GM18511 (cell line): Measurements from ENCODE around the gene ABCB6.

Experiments
- ATAC-seq: cut with Tn5 transposase; IDR thresholded peaks from one replicate; pipeline ENCODE4 v1.9.1; 2021; ENCODE audit warnings: mild to moderate bottlenecking, moderate library complexity; ENCODE audit not compliant: unreplicated experiment

Gene ABCB6

DNA sequence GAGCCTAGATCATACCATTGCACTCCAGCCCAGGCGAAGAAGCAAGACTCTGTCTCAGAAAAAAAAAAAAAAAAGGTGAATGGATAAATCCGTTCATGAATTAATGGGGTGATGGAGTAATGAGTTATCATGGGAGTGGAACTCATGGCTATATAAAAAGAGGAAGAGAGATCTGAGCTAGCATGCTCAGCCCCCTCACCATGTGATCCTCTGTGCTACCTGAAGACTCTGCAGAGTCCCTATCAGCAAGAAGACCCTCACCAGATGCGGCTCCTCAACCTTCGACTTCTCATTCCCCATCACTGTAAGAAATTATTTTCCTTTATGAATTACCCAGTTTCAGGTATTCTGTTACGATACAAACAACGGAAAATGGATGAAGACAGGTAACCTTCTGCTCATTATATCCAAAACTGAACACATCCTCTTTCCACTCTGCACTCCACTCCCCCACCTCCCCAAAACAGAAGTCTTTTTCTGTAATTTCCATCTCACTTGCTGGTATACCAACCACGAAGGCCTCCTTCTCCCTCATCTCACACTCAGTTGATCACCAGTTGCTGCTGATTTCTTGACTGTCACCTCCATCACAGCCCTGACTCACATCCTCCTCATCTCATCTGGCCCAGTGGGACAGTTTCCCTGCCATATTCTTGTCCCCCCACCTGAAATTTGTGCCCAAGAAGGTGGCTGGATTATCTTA lies 31.9 kb downstream of the ABCB6 start:
- ATAC-seq, result no peak

DNA sequence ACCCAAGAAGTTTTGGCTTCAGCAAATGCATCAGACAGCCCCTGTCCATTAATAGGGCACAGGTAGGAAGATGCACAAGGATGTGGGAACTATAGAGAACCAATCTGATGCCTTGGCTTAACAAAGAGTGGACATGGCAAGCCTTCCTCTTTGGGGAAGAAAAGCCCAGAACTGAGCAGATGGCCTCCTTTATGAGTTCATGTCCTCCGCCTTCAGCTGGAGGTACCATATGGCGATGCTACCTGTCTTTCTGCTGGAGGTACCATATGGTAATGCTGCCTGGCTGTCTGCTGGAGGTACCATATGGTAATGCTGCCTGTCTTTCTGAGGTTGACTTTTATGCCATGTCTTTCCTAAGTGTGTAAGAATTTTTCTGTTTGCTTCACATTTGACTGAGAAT lies 34.6 kb downstream of the ABCB6 start:
- ATAC-seq, result no peak

DNA sequence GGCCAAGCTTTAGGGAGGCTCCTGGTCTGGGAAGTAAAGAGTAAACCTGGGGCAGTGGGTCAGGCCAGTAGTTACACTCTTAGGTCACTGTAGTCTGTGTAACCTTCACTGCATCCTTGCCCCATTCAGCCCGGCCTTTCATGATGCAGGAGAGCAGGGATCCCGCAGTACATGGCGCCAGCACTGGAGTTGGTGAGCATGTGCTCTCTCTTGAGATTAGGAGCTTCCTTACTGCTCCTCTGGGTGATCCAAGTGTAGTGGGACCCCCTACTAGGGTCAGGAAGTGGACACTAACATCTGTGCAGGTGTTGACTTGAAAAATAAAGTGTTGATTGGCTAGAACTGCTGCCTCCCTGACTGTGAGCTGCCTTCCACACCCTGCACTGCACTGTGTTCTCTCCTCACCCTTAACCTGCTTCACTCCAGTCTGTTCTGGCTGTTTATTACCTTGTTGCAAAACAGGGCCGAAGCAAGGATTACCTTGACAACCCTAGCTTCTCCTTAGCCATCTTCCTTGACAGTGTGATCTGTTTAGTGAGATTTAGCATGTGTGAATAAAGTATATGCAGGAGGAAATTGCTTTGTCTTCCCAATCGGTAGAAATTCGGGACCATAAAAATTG lies 35.5 kb downstream of the ABCB6 start:
- no peak for ATAC-seq

DNA sequence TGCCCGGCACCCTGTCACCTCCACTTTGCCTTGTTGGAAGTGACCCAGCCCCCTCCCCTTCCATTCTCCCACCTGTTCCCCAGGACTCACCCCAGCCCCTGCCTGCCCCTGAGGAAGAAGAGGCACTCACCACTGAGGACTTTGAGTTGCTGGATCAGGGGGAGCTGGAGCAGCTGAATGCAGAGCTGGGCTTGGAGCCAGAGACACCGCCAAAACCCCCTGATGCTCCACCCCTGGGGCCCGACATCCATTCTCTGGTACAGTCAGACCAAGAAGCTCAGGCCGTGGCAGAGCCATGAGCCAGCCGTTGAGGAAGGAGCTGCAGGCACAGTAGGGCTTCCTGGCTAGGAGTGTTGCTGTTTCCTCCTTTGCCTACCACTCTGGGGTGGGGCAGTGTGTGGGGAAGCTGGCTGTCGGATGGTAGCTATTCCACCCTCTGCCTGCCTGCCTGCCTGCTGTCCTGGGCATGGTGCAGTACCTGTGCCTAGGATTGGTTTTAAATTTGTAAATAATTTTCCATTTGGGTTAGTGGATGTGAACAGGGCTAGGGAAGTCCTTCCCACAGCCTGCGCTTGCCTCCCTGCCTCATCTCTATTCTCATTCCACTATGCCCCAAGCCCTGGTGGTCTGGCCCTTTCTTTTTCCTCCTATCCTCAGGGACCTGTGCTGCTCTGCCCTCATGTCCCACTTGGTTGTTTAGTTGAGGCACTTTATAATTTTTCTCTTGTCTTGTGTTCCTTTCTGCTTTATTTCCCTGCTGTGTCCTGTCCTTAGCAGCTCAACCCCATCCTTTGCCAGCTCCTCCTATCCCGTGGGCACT lies 36.2 kb downstream of the ABCB6 start:
- ATAC-seq, result no peak

DNA sequence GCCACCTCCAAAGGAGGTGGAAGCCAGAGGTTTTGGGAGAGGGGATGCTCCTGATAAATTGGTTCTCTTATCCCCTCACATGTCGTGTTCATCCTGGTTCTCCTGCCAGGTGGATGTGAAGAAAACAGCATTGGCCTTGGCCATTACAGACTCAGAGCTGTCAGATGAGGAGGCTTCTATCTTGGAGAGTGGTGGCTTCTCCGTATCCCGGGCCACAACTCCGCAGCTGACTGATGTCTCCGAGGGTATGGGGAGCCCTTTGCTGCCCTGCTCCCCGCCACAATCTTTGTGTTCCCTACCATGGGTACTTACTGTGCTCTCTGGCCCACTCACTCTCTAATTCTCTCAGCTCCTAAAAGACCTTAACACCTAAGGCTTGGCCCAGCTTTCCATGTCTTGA lies 37.2 kb downstream of the ABCB6 start:
- no peak for ATAC-seq

DNA sequence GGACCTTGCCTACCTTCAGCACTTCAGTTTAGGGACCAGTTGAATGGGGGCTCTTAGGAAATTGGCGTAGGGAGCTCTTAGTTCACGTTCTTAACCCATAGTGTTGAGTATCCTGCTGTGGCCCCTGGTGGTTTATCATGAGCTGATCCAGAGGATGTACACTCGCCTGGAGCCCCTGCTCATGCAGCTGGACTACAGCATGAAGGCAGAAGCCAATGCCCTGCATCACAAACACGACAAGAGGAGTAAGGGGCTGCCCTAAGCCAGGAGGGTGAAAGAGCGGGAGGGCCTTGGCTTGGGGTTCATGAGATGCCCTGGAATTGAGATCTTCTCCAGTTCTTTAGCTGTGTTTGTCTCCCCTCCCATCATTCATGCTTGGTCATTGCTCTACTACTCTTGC lies 37.8 kb downstream of the ABCB6 start:
- ATAC-seq, result no peak

DNA sequence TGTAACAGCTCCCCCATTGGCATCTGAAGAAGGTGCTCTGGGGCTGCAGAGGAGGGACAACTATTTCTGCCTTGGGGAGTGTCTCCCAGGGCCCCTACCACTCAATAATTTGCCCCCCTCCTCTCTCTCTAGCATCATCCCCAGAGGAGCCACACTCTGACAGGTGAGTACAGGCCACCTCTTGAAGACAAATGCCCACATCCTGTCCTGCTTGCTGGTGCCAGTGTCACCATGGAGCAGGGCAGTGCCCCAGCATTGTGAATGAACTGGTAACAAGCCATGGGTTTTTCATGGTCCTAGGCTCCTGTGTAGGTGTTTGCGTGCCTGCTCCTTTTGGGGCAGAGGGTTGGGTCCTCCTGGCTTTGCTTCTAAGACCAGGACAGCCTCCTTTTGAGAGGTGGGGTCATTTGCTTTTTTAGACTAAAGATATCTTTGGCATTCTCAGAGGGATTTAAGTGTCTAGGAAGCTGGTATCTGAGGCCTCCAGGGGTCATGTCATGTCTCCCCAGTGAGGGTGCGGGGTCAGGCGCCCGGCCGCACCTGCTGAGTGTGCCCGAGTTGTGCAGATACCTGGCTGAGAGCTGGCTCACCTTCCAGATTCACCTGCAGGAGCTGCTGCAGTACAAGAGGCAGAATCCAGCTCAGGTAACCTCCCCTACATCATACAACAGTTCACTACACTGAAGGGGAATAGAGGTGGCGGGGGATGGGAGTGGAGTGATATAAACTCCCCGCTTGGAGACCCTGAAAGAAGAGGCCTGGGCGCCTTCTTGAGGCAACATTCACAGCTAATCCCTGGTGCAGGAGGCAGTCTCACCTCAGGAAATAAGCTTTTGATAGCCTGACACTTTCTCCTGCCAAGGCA lies 38.9 kb downstream of the ABCB6 start:
- ATAC-seq, result no peak

DNA sequence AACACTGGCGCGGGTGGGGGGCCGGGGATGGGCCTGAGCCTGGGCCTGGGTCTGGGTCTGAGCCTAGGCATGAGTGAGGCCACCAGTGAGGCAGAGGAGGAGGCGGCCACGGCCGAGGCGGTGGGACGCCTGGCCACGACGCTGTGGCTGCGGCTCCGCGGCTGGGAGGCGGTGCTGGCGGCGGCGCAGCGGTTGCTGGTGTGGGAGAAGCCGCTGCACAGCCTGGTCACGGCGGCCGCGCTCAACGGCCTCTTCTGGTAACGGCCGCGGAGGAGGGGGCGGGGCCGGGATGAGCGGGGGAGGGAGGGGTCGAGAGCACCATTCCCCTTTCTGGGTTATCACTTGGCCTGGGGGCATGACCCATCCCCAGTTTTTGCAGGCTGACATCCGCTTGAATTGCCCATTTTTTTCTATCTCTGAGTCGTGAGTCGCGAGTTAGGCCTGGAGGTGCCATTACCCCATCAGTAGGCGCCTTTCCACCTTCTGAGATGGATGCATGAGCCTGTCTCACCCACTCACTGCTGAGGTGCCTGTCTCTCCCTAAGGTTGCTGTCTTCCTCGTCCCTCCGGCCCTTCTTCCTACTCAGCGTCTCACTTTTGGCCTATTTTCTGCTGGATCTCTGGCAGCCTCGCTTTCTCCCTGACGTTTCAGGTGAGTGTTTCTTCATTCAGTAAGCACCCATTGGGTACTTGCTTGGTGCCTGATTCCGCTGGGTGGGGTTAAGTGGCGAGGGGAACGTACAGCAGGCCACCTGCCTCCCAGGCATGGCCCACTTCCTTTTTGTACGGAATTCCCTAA lies 40.2 kb downstream of the ABCB6 start:
- ATAC-seq, result peak; percentile 19

DNA sequence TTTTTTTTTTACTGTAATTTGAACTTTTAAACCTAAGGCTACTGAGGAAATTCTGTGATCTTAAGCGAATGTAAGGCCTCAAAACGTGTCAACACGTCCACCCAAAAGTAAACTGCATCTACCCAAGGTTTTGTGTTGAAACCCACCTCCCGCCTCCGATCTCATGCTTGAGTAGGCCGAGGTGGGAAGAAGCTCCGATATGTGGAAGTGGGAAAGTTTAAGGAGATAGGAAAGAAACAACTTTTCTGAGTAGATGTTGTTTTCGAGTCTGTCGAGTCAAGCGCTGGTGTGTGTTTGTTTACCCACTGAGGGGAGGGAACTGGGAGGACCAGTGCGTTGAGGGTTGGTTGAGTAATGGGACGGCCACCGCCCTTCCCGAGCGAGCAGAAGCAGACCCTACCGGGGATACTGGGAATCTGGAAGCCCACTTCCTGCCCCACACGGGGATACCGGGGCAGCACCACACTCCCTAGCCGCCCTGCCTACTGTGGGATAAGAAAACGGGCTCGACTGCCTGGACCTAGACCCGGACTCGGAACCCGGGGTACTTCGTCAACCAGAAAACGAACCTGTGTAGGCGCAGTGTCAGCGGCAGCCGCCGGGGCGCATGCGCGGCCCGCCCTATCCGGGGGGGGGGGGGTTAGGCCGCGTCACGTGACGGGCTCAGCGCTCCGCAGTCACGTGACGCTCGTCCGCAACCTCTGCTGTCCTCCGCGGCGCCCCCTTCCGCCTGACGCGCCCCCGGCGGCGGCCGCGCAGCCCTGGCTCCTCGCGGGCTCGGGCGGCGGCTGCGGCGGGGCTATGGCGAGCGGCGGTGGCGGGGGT lies 41.0 kb downstream of the ABCB6 start, which contains the start of gene RETREG2:
RETREG2 (plus strand) TSS at position 724 of the 825 bp plus-strand sequence; CDS start at position 802, 78 bp downstream.
- ATAC-seq, result peak; percentile 49

DNA sequence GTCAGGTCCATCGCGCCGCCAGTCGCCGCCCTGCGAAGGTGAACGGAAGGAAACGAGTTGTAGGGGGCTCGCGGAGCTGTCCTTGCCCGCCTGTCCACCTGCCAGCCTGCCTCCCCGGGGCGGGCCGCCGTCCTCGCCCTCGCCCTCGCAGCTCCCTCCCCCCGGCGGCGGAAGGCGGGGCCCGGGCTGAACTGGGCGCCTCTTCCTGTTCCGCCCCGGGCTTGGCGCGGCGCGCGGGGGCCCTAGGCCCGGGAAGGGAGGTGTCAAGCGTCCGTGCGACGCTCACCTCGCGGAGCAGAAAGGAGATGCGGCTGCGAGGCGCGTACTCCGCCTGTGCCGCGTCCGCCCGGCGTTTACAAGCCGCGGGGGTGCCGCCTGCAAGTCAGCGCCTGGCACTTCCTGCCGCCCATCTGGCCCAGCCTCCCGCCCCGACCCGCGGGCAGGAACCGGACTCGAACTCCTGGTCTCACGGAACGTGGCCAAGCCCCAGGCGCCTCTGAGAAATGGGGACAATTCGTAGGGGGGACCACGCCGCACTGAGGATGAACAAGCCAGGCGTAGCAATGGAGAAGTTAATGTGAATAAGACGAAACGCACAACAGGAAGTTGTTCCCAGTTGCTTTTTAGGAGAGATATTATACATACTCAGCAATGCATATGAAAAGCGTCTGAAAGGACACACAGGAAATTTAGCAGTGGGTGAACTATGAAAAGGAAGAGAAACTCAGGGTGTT lies 41.8 kb downstream of the ABCB6 start, which contains the start of gene CNPPD1:
CNPPD1 (minus strand) TSS at position 108 of the 734 bp plus-strand sequence; CDS start at position 11, 97 bp downstream.
- peak; percentile 69 for ATAC-seq

DNA sequence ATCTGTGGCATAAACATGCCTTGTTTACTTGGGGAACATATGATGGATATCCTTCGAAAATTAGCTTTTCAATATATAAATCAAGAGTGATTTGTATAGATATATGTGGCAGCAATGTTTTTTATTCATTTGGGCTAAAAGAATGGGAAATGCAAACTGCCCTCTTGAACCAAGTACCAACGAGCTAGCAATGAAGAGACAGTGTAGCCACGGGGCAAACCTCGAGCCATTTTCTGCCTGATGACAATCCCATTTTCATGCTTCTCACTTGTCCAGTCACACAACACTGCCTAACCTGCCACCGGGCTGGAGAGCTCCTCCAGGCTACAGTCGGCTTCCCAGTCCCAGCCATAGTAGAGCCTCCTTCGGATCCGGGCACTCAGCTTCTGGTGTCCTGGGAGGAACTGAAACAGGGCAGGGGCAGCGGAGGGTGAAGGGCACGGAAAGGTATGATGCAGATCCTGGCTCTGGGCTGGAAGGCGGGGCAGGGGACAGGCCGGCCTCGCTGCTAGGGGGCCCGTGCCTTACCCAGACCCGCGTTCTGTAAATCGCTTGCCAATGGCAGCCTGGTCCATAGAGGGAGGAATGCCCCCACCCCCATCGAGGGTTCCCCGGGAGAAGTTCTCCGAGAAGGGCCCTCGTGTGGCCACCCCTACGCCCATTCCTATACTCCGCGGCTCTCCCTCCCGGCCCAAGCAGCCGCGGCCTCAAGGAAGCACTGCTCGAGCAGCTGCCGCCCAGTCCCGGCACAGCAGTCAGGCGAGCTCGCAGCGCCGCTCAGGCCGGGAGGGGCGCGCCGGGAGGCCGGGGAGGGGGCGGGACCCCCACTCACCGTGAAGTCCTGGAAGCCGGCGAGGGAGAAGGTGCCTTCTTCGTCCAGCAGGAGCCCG lies 42.6 kb downstream of the ABCB6 start:
- peak; percentile 42 for ATAC-seq

DNA sequence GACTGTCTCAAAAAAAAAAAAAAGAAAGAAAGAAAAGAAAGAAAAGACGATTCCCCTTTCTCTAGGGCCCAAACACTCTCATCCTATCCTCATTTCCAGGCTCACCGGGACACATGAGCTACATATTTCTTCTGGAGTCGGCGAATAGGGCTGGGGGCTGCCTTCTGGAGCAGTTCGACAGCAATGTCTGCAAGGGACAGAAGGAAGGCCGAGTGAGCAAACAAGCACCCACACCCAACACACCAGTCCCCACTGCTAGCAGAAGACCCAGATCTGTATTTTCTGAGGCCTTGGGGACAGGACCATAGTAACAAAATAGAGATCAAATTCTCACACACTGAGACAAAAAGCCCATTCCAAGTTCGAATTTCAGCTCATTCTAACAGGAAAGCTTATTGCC lies 43.3 kb downstream of the ABCB6 start:
- no peak for ATAC-seq

DNA sequence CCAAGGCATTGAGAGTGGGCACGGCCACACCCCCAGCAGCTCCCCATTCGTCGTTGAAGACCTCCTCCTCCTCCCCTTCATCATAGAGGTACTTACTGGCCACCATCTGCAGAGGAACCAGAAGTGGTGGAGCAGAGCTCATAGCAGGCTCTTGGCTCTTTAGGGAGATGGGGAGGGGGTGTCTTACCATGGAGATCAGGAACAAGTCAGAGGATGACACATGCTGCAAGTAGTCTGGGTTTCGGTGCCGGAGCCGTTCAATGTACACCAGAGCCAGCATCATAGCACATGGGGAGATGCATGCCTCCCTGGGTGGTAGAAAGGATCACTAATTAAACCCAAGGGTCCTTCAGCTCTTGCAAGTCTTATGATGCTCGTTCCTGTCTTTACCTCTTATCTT lies 44.0 kb downstream of the ABCB6 start:
- ATAC-seq, result no peak

DNA sequence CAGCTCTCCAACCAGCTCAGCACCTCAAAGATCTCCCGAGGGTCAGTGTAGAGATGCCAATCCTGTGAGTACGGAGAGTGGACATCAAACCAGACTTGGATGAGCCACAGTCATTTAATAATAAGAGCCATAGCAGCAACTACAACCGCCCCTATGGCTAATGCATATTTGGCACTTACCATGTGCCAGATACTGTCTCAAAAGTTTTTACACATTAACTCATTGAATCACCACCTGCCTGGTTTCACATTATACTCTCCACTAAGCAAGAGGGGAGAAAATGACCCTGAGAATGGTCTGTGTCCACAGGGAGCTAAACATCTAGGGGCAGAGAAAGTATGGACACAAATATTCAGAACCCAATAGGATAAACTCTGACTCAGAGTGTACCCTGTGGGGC lies 44.6 kb downstream of the ABCB6 start:
- no peak for ATAC-seq

DNA sequence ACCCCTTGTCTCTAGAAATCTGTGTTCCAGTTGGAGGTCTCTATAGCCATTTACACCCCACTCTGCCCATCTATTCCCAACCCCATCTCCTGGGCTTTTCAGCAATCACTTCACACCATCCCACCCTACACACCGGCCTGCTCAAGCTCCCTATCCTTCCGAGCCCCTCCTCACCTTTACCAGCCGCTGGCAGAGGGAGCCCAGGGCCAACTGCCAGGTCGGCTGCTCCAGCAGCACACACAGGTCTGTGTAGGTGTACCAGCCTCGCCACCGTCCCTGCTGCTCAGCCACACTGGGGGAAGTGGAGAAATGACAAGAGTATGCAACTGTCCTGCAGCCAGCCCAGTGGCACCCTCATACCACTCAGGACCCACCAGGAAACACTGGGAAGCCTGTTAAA lies 45.6 kb downstream of the ABCB6 start:
- no peak for ATAC-seq

DNA sequence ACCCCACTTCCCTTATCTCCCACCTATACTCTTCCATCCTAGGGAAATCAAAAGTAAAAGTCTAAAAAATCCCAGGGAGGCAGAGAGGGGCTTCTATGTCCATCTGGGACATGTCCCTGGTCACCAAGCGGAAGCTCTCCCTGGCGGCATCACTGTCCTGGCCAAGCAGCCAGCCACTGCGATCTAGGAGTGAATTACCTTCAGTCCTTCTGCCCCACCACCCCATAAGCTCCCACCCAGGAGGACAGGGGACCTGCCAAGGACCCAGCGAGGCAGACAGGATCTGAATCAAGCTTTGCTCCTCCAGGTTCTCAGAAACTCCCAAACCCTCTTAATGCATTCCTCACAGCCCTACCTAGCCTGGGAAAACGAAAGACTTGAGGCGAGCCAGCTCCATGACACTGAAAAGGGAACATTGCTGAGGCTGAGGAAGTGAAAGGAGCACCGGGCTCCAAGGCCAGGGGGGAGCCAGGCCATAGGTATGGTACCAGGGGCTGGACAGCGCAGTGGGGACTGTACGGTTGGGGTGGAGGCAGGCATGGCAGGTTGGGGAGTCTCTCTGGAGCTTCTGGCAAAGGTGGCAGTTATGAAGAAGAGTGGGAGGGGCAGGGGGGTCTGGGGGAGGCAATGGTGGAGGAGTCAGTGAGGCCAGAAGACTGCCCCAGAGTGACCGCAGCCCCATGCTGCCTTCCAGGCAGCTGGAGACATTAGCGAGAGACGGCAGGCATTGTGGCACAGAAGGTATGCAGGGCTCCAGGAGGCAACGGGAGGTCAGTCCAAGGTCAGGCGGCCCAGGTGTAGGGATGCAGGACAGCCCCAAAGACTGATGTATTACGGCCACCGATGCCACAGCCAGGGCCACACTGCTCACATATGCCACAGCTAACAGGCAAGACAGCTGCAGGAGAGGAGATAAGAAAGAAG lies 46.3 kb downstream of the ABCB6 start:
- no peak for ATAC-seq
